Tongue (tissue), 2 donors: Measurements from ENCODE around the gene CNTN1. TPM values are rescaled to one million over a fixed set of nuclear protein-coding genes. Genes with fewer than 3 reads are reported as not detected.

ENCODE experiments used
- DNase-seq: peaks from one replicate; pipeline ENCODE4 v3.0.0-alpha.2; 2015
- total RNA-seq: library from RNA; depleted of rRNA; stranded (reverse); fragments of >200 nt; gene quantifications from one replicate; pipeline ENCODE4 v1.2.3, GENCODE V29; 2014

Gene CNTN1
- total RNA-seq, 1 donor from 2014 or later, result 35.4 TPM

DNA sequence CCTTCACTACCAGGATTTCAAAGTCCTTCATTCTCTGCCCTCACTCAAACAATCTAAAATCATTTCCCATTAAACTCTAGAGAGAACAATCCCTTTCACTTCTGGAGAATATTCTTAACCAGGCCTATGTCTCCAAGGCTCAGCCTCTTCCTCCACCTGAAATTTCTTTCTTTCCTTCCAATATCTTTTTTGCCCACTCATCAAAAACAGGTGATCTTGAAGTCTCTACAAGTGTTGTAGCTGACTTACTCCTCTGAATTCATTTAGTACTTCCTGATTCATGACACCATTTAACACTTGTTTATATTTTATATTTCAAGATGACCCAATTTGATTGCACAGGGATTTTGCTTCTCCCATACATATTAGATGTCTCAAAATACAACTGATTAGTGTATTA, 429.1 kb downstream of the CNTN1 start:
- no peak for DNase-seq
